ENCODE data around the gene MYO9B. TPM values are rescaled to one million over a fixed set of nuclear protein-coding genes. Genes with fewer than 3 reads are reported as not detected.

Gene MYO9B
- total RNA-seq, 1 donor, result 96.6 TPM

DNA sequence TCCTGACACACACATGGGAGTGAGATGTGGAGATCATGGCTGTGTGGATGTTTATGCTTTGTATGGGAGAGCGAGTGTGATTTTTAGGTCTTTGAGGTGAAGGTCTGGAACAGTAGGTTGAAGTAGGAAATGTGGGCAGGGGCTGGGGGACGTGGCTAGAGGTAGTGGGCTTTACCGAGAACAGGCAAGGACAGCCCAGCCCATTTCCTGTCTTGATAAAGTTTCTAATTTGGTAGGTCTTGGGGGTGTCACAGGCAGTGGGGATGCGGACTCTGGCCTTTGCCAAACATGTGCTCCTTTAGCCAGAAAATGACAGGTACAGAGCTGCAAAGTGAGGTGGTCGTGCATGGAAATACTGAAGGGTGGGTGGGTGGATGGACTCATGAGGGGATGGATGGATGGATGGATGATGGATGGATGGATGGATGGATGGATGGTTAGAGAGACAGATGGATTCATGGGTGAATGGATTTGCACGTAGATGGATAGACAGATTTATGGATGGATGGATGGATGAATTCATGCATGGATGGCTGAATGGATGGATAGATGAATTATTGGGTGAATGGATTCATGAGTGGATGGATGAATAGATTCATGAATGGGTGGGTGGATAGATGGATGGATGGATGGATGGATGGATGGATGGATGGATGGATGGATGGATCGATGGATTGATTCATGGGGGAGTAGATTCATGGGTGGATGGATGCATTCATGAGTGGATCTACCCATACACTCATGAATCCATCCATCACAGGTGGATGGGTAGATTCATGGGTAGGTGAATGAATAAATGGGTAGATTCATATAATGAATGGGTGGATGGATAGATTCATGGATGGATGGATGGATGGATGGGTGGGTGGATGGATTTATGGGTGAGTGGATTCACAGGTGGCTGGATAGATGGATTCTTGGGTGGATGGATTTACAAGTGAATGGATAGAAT, 70.2 kb downstream of the MYO9B start:
- Histone ChIP-seq H3K4me1 (ENCODE audit: insufficient read depth, low read length) (peaks cover 8% of the 10 kb centered on the region), H3K27me3 (ENCODE audit: insufficient read depth, low read length) (no peaks in the 10 kb centered on the region), H3K79me2 (ENCODE audit: insufficient read depth, low read length) (peaks cover 67% of the 10 kb centered on the region), H3K4me2 (ENCODE audit: insufficient read depth, low read length) (no peak overlapping the region), H3K4me3 (ENCODE audit: insufficient read depth, low read length) (no peak overlapping the region), H2AFZ (ENCODE audit: low read length) (no peak overlapping the region), H3K27ac (ENCODE audit: low read depth, low read length) (peak overlapping the region; percentile 75), H3K36me3 (ENCODE audit: insufficient read depth, low read length) (peaks cover 42% of the 10 kb centered on the region), H3K9me3 (ENCODE audit: low read depth, low read length) (no peaks in the 10 kb centered on the region), H4K20me1 (ENCODE audit: insufficient read depth, low read length) (peaks cover 3% of the 10 kb centered on the region)
- no peak for DNase-seq (ENCODE audit: insufficient read length, low spot score, missing footprints)
- TF ChIP-seq, protein P1, sequence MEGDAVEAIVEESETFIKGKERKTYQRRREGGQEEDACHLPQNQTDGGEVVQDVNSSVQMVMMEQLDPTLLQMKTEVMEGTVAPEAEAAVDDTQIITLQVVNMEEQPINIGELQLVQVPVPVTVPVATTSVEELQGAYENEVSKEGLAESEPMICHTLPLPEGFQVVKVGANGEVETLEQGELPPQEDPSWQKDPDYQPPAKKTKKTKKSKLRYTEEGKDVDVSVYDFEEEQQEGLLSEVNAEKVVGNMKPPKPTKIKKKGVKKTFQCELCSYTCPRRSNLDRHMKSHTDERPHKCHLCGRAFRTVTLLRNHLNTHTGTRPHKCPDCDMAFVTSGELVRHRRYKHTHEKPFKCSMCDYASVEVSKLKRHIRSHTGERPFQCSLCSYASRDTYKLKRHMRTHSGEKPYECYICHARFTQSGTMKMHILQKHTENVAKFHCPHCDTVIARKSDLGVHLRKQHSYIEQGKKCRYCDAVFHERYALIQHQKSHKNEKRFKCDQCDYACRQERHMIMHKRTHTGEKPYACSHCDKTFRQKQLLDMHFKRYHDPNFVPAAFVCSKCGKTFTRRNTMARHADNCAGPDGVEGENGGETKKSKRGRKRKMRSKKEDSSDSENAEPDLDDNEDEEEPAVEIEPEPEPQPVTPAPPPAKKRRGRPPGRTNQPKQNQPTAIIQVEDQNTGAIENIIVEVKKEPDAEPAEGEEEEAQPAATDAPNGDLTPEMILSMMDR (IDR thresholded peaks at IDR 0.05; ENCODE audit: extremely low read depth, low read depth, low read length), result no peak

GRCh38 chr19:17148130-17148529, 72.6 kb downstream of the MYO9B start:
- Histone ChIP-seq H3K36me3 (ENCODE audit: insufficient read depth, low read length) (peaks cover 38% of the 10 kb centered on the region), H3K27ac (ENCODE audit: low read depth, low read length) (no peak overlapping the region), H3K79me2 (ENCODE audit: insufficient read depth, low read length) (peaks cover 55% of the 10 kb centered on the region), H3K27me3 (ENCODE audit: insufficient read depth, low read length) (no peaks in the 10 kb centered on the region), H2AFZ (ENCODE audit: low read length) (no peak overlapping the region), H4K20me1 (ENCODE audit: insufficient read depth, low read length) (peaks cover 3% of the 10 kb centered on the region), H3K4me3 (ENCODE audit: insufficient read depth, low read length) (no peak overlapping the region), H3K9me3 (ENCODE audit: low read depth, low read length) (no peaks in the 10 kb centered on the region), H3K4me1 (ENCODE audit: insufficient read depth, low read length) (peaks cover 8% of the 10 kb centered on the region), H3K4me2 (ENCODE audit: insufficient read depth, low read length) (no peak overlapping the region)
- TF ChIP-seq, protein P1 (IDR thresholded peaks at IDR 0.05; ENCODE audit: extremely low read depth, low read depth, low read length), result no peak
- DNase-seq (ENCODE audit: insufficient read length, low spot score, missing footprints), result no peak

DNA sequence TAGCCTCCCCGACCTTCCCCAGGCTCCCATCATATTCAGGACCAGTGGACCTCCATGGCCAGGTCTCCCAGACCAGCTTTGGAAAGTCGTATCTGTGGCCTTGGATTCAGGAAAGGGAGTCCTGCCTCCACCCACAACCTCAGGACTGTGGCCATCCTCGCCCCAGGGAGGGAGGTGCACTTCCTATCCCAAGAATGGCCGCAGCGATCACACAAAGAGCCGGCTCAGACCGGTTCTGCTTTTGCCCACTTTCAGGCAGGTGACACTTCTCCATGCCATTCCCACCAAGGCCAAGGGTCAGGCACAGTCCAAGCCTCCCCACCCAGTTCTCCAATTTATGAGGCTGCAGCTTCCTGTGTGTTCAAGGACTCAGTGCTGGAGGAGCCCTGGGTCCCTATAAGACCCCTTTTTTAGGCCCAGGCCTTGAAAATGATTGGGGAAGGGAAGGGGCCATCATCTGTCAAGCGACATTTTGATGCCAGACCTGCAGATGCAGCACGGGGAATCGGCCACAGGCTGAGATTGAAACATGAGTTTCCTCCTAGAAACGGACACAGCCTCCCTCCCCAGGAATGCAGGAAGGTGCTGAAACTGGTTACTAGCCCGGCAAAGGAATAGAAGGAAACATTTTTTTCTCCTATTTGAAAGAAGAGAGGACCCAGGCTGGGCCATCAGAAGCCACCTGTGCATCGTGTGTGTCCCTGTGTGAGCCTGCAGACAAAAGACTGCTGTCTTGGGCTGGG, 74.0 kb downstream of the MYO9B start:
- peaks cover 3% of the 10 kb centered on the region for H4K20me1 ChIP-seq (ENCODE audit: insufficient read depth, low read length)
- no peaks in the 10 kb centered on the region for H3K27me3 ChIP-seq (ENCODE audit: insufficient read depth, low read length)
- no peak for DNase-seq (ENCODE audit: insufficient read length, low spot score, missing footprints)
- TF ChIP-seq, protein P1 (IDR thresholded peaks at IDR 0.05; ENCODE audit: extremely low read depth, low read depth, low read length), result no peak
- no peak overlapping the region for H3K4me2 ChIP-seq (ENCODE audit: insufficient read depth, low read length)
- peaks cover 45% of the 10 kb centered on the region for H3K79me2 ChIP-seq (ENCODE audit: insufficient read depth, low read length)
- peaks cover 5% of the 10 kb centered on the region for H3K4me1 ChIP-seq (ENCODE audit: insufficient read depth, low read length)
- H3K4me3 ChIP-seq (ENCODE audit: insufficient read depth, low read length), result no peak overlapping the region
- H2AFZ ChIP-seq (ENCODE audit: low read length), result no peak overlapping the region
- no peaks in the 10 kb centered on the region for H3K9me3 ChIP-seq (ENCODE audit: low read depth, low read length)
- H3K27ac ChIP-seq (ENCODE audit: low read depth, low read length), result no peak overlapping the region
- H3K36me3 ChIP-seq (ENCODE audit: insufficient read depth, low read length), result peaks cover 47% of the 10 kb centered on the region

- no peak overlapping the region for H2AFZ ChIP-seq (ENCODE audit: low read length)
- H3K36me3 ChIP-seq (ENCODE audit: insufficient read depth, low read length), result peaks cover 60% of the 10 kb centered on the region
- no peaks in the 10 kb centered on the region for H3K9me3 ChIP-seq (ENCODE audit: low read depth, low read length)
- no peak overlapping the region for H3K4me3 ChIP-seq (ENCODE audit: insufficient read depth, low read length)
- no peaks in the 10 kb centered on the region for H3K27me3 ChIP-seq (ENCODE audit: insufficient read depth, low read length)
- no peaks in the 10 kb centered on the region for H3K4me1 ChIP-seq (ENCODE audit: insufficient read depth, low read length)
- DNase-seq (ENCODE audit: insufficient read length, low spot score, missing footprints), result no peak
- peaks cover 16% of the 10 kb centered on the region for H3K79me2 ChIP-seq (ENCODE audit: insufficient read depth, low read length)
- H3K4me2 ChIP-seq (ENCODE audit: insufficient read depth, low read length), result no peak overlapping the region
- TF ChIP-seq, protein P1 (IDR thresholded peaks at IDR 0.05; ENCODE audit: extremely low read depth, low read depth, low read length), result no peak
- no peaks in the 10 kb centered on the region for H4K20me1 ChIP-seq (ENCODE audit: insufficient read depth, low read length)
- no peak overlapping the region for H3K27ac ChIP-seq (ENCODE audit: low read depth, low read length)
Measured at GRCh38 chr19:17153996-17154395, 78.4 kb downstream of the MYO9B start.
